ENCODE measurements around the gene LONP2. TPM values are rescaled to one million over a fixed set of nuclear protein-coding genes. Genes with fewer than 3 reads are reported as not detected.

The LONP2 gene
- total and polyA plus RNA-seq, 2 of the 13 experiments (the other 11 are each of a cell fraction or from before 2014, with no cell fraction given), result 39.2 to 63.3 TPM

GRCh38 chr16:48386559-48387312 is 142.6 kb downstream of the LONP2 start:
- Histone ChIP-seq H4K20me1 (ENCODE audit: insufficient read depth, low read length) (peaks cover 22% of the 10 kb centered on the region), H3K9me3 (ENCODE audit: low read length) (no peaks in the 10 kb centered on the region), H2AFZ (ENCODE audit: low read length) (no peak overlapping the region), H3K27me3 (ENCODE audit: control insufficient read depth in 1 of 2, insufficient read depth in 2 of 2, low read length in 2 of 2) (no peaks in the 10 kb centered on the region; a peak in 2 of 5 replicates), H3K4me2 (ENCODE audit: low read depth, low read length) (peak overlapping the region; percentile 95), H3K27ac (ENCODE audit: extremely low read length, insufficient read depth, low read length) (no peak overlapping the region), H3K79me2 (ENCODE audit: insufficient read depth, low read length) (peaks cover 27% of the 10 kb centered on the region), H3K4me1 (ENCODE audit: insufficient read depth, low read length) (peaks cover 50% of the 10 kb centered on the region), H3K4me3 (replicated peaks in 1 of 3; ENCODE audit: insufficient read depth in 1 of 3, low read depth in 2 of 3, low read length in 3 of 3) (no peak overlapping the region), H3K36me3 (replicated peaks in 1 of 2; ENCODE audit: control insufficient read depth in 1 of 2, insufficient read depth in 2 of 2, low read length in 2 of 2) (no peaks in the 10 kb centered on the region), H3K9ac (ENCODE audit: insufficient read depth, low read depth, low read length) (no peak overlapping the region)
- CTCF ChIA-PET (ENCODE audit: low intra/inter-chr PET ratio, low total read pairs), result no interaction called here
- in situ Hi-C loops (cut with HindIII; ENCODE audit: extremely low pct_ligation_motif_present, low pct_unique_long_range_greater_than_20kb), result no loop called here
- WGBS (ENCODE audit: low lambda C conversion rate), result 58% methylated on average over 17 of the region's 17 CpGs
- intact Hi-C loops (cut with micrococcal nuclease; ENCODE audit: unreplicated experiment), result no loop called here
- POLR2A ChIA-PET, result interaction anchor here (1.0 to 3.1 kb wide), 8 partner anchors 7 to 237 kb away, joined by 3 to 20 read pairs (median 5); no protein-coding TSS in a partner anchor
- BruUV-seq (replicated peaks), result no TSS peak
- FAIRE-seq (peak; percentile 43), ATAC-seq (no peak), DNase-seq (ENCODE audit: low spot score) (no peak)
- TF ChIP-seq NR2F6 (IDR thresholded peaks at IDR 0.05) (peak; percentile 45; the same call in 1 of the 2 replicates), NR2F6 (CRISPR knock-in tag; IDR thresholded peaks at IDR 0.05) (peak; percentile 48; the same call in 1 of the 2 replicates), SALL1 (CRISPR knock-in tag; IDR thresholded peaks at IDR 0.05) (peak; percentile 17; the same call in 1 of the 2 replicates), ZBTB4 (CRISPR knock-in tag; IDR thresholded peaks at IDR 0.05; ENCODE audit: borderline replicate concordance) (peak; percentile 33; the same call in 1 of the 2 replicates), PRDM15 (CRISPR knock-in tag; IDR thresholded peaks at IDR 0.05) (no peak), RARA (CRISPR knock-in tag; IDR thresholded peaks at IDR 0.05) (peak; percentile 55), NCOA1 (CRISPR knock-in tag; IDR thresholded peaks at IDR 0.05) (0 out of 2 replicates have a peak, but pooled peaks have one; percentile 57), IKZF5 (CRISPR knock-in tag; IDR thresholded peaks at IDR 0.05) (no peak), NBN (conservative IDR thresholded peaks at IDR 0.05) (no peak), ZNF850 (CRISPR knock-in tag; conservative IDR thresholded peaks at IDR 0.05) (peak; percentile 63; the same call in 1 of the 2 replicates), PREB (CRISPR knock-in tag; IDR thresholded peaks at IDR 0.05) (no peak), NCOR1 (IDR thresholded peaks at IDR 0.05; ENCODE audit: borderline replicate concordance, low read length) (no peak)
- TF ChIP-seq, protein P1, sequence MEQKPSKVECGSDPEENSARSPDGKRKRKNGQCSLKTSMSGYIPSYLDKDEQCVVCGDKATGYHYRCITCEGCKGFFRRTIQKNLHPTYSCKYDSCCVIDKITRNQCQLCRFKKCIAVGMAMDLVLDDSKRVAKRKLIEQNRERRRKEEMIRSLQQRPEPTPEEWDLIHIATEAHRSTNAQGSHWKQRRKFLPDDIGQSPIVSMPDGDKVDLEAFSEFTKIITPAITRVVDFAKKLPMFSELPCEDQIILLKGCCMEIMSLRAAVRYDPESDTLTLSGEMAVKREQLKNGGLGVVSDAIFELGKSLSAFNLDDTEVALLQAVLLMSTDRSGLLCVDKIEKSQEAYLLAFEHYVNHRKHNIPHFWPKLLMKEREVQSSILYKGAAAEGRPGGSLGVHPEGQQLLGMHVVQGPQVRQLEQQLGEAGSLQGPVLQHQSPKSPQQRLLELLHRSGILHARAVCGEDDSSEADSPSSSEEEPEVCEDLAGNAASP (CRISPR knock-in tag; IDR thresholded peaks at IDR 0.05; ENCODE audit: borderline replicate concordance), result peak; percentile 67; the same call in 1 of the 2 replicates
